Measurements from ENCODE around the gene C10orf90. TPM values are rescaled to one million over a fixed set of nuclear protein-coding genes. Genes with fewer than 3 reads are reported as not detected.

Gene C10orf90
- total and polyA plus RNA-seq, 2 donors (not counting 3 experiments of a cell fraction or from before 2014, with no cell fraction given): not detected

- no peaks in the 10 kb centered on the region for H3K9me1 ChIP-seq (replicated peaks; ENCODE audit: control insufficient read depth, extremely low read depth, insufficient read depth, low read length)
- no peak for FAIRE-seq
- no peaks in the 10 kb centered on the region for H4K20me1 ChIP-seq (replicated peaks; ENCODE audit: control insufficient read depth, extremely low read depth, insufficient read depth, low read length)
- H3K9me3 ChIP-seq (replicated peaks; ENCODE audit: control insufficient read depth, insufficient read depth, low read length): peaks cover 2% of the 10 kb centered on the region
- POLR2A ChIA-PET: no interaction called here
- no peak overlapping the region for H3K9ac ChIP-seq (replicated peaks; ENCODE audit: extremely low read depth, insufficient read depth, low read length)
- H3K79me2 ChIP-seq (ENCODE audit: control insufficient read depth, insufficient read depth, low read length): no peaks in the 10 kb centered on the region
- H3K4me1 ChIP-seq (ENCODE audit: control insufficient read depth, extremely low read depth, insufficient read depth, low read length): no peaks in the 10 kb centered on the region
- H3K27ac ChIP-seq (ENCODE audit: insufficient read depth, low read depth, low read length): no peak overlapping the region
- intact Hi-C loops (cut with micrococcal nuclease): no loop called here
- no peaks in the 10 kb centered on the region for H3K27me3 ChIP-seq (ENCODE audit: control insufficient read depth in 2 of 2, insufficient read depth in 2 of 2, low read length in 2 of 2)
- no peak for DNase-seq (ENCODE audit: low read depth, low spot score)
- no peak for TF ChIP-seq MAX (IDR thresholded peaks at IDR 0.05; ENCODE audit: insufficient read depth, insufficient read length)
- H3K36me3 ChIP-seq (ENCODE audit: control insufficient read depth in 2 of 2, extremely low read depth in 1 of 2, insufficient read depth in 2 of 2, low read length in 2 of 2): no peaks in the 10 kb centered on the region
- no peak overlapping the region for H3K4me2 ChIP-seq (ENCODE audit: insufficient read depth, low read length)
- CTCF ChIA-PET: no interaction called here
- no peak overlapping the region for H3K4me3 ChIP-seq (replicated peaks in 1 of 3; ENCODE audit: insufficient read depth in 1 of 3, low read depth in 1 of 3, low read length in 3 of 3)
- dilution Hi-C loops (cut with MboI; ENCODE audit: extremely low pct_ligation_motif_present, low sequenced_read_pairs): no loop called here
- BruUV-seq (replicated peaks): no TSS peak
- no peak overlapping the region for H2AFZ ChIP-seq (ENCODE audit: low read depth, low read length)
These were observed 48.6 kb downstream of the C10orf90 start for GRCh38 chr10:126621846-126622245.

GRCh38 chr10:126618466-126618865 is 52.0 kb downstream of the C10orf90 start:
- H2AFZ ChIP-seq (ENCODE audit: low read depth, low read length): no peak overlapping the region
- no peaks in the 10 kb centered on the region for H3K9me1 ChIP-seq (replicated peaks; ENCODE audit: control insufficient read depth, extremely low read depth, insufficient read depth, low read length)
- ChIA-PET CTCF (no interaction called here), POLR2A (no interaction called here)
- no peaks in the 10 kb centered on the region for H3K79me2 ChIP-seq (ENCODE audit: control insufficient read depth, insufficient read depth, low read length)
- H3K27ac ChIP-seq (ENCODE audit: insufficient read depth, low read depth, low read length): no peak overlapping the region
- dilution Hi-C loops (cut with MboI; ENCODE audit: extremely low pct_ligation_motif_present, low sequenced_read_pairs) (no loop called here), intact Hi-C loops (cut with micrococcal nuclease) (no loop called here)
- H4K20me1 ChIP-seq (replicated peaks; ENCODE audit: control insufficient read depth, extremely low read depth, insufficient read depth, low read length): no peaks in the 10 kb centered on the region
- H3K4me3 ChIP-seq (replicated peaks in 1 of 3; ENCODE audit: insufficient read depth in 1 of 3, low read depth in 1 of 3, low read length in 3 of 3): no peak overlapping the region
- DNase-seq (ENCODE audit: low read depth, low spot score) (no peak), FAIRE-seq (no peak)
- no peaks in the 10 kb centered on the region for H3K36me3 ChIP-seq (ENCODE audit: control insufficient read depth in 2 of 2, extremely low read depth in 1 of 2, insufficient read depth in 2 of 2, low read length in 2 of 2)
- no peaks in the 10 kb centered on the region for H3K4me1 ChIP-seq (ENCODE audit: control insufficient read depth, extremely low read depth, insufficient read depth, low read length)
- BruUV-seq (replicated peaks): no TSS peak
- H3K9me3 ChIP-seq (replicated peaks; ENCODE audit: control insufficient read depth, insufficient read depth, low read length): peaks cover 2% of the 10 kb centered on the region
- no peak overlapping the region for H3K9ac ChIP-seq (replicated peaks; ENCODE audit: extremely low read depth, insufficient read depth, low read length)
- no peak overlapping the region for H3K4me2 ChIP-seq (ENCODE audit: insufficient read depth, low read length)
- no peaks in the 10 kb centered on the region for H3K27me3 ChIP-seq (ENCODE audit: control insufficient read depth in 2 of 2, insufficient read depth in 2 of 2, low read length in 2 of 2)
- no peak for TF ChIP-seq FOS (IDR thresholded peaks at IDR 0.05; ENCODE audit: borderline replicate concordance, insufficient read depth, low read length)
- no peak for TF ChIP-seq POLR2A (IDR thresholded peaks at IDR 0.05; ENCODE audit: low read depth, low read length)
- TF ChIP-seq POLR2AphosphoS5 (IDR thresholded peaks at IDR 0.05; ENCODE audit: insufficient read depth, low read depth, low read length): no peak
- TF ChIP-seq, protein P1, sequence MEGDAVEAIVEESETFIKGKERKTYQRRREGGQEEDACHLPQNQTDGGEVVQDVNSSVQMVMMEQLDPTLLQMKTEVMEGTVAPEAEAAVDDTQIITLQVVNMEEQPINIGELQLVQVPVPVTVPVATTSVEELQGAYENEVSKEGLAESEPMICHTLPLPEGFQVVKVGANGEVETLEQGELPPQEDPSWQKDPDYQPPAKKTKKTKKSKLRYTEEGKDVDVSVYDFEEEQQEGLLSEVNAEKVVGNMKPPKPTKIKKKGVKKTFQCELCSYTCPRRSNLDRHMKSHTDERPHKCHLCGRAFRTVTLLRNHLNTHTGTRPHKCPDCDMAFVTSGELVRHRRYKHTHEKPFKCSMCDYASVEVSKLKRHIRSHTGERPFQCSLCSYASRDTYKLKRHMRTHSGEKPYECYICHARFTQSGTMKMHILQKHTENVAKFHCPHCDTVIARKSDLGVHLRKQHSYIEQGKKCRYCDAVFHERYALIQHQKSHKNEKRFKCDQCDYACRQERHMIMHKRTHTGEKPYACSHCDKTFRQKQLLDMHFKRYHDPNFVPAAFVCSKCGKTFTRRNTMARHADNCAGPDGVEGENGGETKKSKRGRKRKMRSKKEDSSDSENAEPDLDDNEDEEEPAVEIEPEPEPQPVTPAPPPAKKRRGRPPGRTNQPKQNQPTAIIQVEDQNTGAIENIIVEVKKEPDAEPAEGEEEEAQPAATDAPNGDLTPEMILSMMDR (IDR thresholded peaks at IDR 0.05; ENCODE audit: extremely low read depth in 1 of 2, insufficient read depth in 1 of 2, low read depth in 1 of 2, low read length in 2 of 2): no peak
- TF ChIP-seq GATA2 (IDR thresholded peaks at IDR 0.05; ENCODE audit: insufficient read depth, insufficient read length, low read depth, low read length): no peak
- TF ChIP-seq MYC (IDR thresholded peaks at IDR 0.05; ENCODE audit: low read depth, low read length): no peak
- no peak for TF ChIP-seq MAX (IDR thresholded peaks at IDR 0.05; ENCODE audit: insufficient read depth, insufficient read length)
- no peak for TF ChIP-seq EZH2 (IDR thresholded peaks at IDR 0.05; ENCODE audit: borderline replicate concordance, low read depth, low read length, severe bottlenecking)
- TF ChIP-seq JUN (IDR thresholded peaks at IDR 0.05; ENCODE audit: borderline replicate concordance, insufficient read depth, insufficient read length, low read depth): no peak
